GM19193 (cell line): ENCODE results near the gene USP7.

ENCODE experiments used
- POLR2A ChIP-seq: IDR thresholded peaks from 4 replicates; pipeline ENCODE4 v1.6.1; 2011; ENCODE audit not compliant: insufficient read depth, insufficient read length; ENCODE audit errors: extremely low read depth

USP7 gene

DNA sequence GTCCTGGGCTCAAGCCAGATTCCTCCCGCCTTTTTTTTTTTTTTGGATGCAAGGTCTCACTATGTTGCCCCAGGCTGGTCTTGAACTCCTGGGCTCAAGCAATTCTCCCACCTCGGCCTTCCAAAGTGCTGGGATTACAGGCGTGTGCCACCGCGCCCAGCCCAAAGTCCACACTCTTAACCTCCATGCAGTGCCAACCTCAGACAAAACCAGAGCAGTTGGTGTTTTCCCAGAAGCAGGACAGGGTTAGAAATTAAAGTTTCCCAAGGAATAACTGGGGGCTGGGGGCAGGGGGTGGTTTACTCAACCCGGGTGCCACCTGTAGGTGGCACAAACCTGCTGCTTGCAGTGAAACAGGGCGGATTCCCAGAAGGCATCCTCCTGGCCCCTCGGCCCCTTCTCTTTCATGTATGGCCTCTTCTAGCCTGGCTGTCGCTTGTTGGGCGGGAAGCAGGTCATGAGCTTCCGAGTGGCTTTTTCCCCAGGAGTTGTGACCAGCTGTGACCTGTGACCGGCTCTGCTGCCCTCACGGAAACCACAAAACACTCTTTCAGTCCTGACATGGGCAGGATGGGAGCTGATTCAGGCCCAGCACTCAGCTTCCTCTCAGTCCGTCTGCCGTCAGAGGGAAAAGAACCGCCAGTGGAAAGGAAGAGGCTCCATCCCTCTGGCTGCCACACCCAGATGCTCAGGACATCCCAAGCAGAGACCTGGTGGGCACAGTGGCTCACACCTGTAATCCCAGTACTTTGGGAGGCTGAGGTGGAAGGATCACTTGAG, 25.6 kb upstream of the USP7 start:
- TF ChIP-seq POLR2A: no peak

DNA sequence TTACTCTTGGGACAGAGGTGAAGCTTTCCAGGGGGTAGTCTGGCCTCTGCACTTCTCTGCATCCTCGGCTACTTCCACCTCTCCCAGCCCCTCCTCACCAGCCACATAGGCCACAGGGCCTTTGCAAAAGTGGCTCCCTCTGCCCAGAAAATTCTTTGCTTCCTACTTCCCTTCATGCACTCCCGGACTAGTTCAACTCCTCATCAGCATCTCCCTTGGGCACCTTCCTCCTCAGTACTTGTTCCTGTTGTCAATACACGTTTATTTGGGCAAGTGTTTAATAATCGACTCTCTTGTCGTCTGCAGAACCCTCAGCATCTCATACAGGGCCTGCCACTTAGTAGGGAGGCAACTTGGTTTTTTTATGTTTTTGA, 23.1 kb upstream of the USP7 start:
- TF ChIP-seq POLR2A: no peak

DNA sequence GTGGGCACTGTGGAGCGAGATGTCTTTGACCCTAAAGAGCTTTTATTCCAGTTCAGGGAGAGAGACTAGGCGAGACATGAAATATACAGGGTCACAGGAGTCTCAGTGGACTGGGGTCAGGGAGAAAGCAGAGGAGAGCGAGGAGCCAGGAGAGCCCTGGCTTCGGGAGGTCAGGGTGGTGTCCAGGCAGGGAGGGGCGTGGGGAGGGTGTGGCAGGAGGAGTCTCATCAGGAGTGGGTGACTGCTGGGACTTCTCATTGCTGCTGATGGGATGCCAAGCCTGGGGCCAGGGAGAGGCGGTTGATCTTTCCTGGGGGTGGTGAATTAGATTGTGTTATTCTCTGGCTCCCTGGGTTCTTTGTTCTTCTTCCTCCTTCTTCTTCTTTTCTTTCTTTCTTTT, 22.4 kb upstream of the USP7 start:
- TF ChIP-seq POLR2A: no peak

DNA sequence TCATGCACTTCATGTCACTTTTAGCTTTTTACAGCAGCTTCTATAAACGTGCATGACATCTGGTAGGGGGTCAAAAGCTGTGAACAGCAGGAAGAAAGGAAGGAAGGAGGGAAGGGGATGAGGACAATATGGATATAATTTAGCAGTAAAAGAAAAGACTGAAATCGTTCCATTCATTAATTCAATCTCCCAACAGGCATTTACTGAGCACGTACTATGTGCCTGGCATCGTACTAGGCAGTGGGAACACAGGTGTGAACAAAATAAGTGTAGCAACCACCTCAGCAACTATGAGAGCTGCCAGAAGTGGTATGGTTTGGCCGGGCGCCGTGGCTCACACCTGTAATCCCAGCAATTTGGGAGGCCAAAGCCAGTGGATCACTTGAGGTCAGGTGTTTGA, 19.1 kb upstream of the USP7 start:
- TF ChIP-seq POLR2A: no peak

DNA sequence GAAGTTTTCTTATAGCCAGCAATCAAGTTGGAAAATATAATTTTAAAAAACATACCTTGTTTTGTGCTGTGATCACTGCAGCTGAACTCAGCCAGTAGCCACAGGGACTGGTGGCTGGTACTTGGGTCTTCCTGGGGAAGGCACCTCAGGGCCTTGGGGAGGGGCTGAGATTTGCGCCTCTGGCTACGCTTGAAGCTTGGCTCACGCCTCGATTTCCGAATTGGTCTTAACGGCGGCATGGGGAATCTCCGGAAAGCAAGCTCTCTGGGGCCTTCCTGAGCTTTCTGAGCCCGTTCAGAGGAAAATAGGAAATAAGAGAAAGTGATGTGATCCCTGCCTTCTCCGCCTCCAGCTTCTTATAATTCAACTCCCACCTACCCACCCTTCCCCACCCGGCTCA, 11.3 kb upstream of the USP7 start:
- no peak for TF ChIP-seq POLR2A

DNA sequence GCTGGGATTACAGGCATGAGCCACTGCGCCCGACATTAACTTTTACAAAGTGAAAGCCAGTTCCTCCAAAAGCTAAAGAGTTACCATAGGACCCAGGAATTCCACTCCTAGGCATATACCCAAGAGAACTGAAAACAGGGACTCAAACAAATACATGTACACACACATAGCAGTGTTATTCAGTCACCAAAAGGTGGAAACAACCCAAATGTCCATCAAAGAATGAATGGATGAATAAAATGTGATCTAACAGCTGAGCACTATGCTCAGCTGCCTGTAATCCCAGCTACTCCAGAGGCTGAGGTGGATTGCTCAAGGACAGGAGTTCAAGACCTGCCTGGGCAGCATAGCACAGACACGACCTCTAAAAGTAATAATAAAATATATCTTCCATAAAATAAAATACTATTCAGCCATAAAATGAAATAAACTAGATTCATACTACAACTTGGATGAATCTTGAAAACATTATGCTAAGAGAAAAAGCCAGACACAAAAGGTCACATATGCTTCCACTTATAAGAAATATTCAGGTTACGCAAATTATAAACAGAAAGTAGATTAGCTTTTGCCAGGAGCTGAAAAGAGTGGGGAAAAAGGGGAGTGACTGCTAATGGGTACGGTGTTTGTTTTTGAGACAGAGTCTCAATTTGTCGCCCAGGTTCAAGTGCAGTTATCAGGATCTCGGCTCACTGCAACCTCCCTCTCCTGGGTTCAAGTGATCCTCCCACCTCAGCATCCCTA, 9.3 kb upstream of the USP7 start:
- no peak for TF ChIP-seq POLR2A

- no peak for TF ChIP-seq POLR2A
Measured at GRCh38 chr16:8971416-8971815, 7.7 kb upstream of the USP7 start.

DNA sequence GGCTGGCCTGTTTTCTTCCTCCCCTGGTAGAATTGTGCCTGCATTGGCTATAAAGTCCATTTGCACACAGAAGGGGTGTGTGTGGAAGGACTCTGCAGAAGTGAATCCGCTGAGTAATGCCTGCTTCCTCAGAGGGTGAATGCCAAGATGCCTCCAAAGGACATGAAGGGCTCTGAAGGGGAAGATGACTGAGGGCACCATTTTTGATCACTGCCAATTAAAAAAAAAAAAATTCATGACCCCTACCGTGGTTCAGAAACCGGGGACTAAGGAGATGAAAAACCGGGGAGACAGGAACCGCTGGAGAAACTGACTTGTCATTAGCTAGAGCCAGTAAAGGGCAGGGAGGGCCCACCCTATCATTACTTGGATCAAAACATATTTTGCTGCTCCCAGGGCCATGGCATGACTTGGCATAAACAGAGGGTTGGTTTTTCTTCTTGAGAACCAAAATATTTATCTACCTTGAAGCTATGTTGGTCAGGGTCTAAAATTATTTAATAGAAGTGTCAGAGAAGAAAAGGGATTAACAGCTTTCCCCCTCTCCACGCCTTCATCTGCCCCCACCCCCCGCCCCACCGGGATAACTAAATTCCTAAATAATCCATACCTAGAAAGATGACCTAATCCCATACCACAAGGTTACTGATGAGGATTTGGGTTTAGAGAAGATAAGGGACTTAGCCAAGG, 3.6 kb upstream of the USP7 start:
- no peak for TF ChIP-seq POLR2A

- no peak for TF ChIP-seq POLR2A
Measured at GRCh38 chr16:8966817-8967131, 3.1 kb upstream of the USP7 start.

DNA sequence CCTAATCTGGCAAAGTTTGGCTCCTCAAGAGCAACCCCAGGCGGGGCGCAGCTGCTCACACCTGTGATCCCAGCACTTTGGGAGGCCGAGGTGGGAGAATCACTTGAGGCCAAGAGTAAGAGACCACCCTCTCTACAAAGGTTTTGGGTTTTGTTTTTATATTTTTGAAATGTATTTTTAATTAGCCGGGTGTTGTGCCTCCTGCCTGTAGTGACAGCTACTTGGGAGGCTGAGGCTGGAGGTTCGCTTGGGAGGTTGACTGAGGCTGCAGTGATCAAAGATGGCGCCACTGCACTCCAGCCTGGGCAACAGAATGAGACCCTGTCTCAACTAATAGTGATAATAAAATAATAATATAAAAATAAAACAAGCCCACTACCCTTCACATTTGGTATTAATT, 756 bp upstream of the USP7 start:
- TF ChIP-seq POLR2A: no peak

- no peak for TF ChIP-seq POLR2A
Measured at GRCh38 chr16:8963010-8963820, 491 bp downstream of the USP7 start.

- TF ChIP-seq POLR2A: peak; percentile 41
Measured at GRCh38 chr16:8962393-8963009, 1.2 kb downstream of the USP7 start.

DNA sequence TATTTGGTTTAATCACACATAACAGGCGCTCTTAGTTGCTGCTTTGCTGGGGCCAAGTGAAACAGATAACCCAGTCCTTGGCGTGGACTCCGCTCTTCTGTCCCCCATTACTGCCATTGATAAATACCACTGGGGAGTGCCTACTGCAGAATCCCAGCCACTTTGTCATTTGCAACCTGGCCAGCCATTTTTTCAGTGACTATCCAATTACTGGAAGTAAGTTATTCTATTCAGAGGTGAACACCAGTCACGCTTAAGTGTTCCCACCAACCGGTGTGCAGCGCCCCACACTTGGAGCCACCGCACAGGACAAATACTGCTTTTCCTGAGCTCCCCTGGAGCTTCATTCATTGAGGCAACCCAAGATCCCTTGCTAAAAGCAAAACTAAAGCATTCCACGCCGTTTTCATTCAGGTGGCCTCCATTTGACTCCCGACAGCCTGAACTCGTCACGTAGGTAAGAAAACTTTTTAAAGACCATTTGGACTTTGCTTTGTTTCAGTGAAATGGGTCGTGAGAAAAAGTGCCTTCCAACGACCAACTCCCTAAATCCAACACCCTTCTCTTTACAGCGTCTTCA, 1.8 kb downstream of the USP7 start:
- TF ChIP-seq POLR2A: no peak

GRCh38 chr16:8960788-8961109, 3.0 kb downstream of the USP7 start:
- no peak for TF ChIP-seq POLR2A

GRCh38 chr16:8959921-8960787, 3.6 kb downstream of the USP7 start:
- no peak for TF ChIP-seq POLR2A
